Measurements from ENCODE around the gene DSCAML1.

- TF ChIP-seq, protein P1, sequence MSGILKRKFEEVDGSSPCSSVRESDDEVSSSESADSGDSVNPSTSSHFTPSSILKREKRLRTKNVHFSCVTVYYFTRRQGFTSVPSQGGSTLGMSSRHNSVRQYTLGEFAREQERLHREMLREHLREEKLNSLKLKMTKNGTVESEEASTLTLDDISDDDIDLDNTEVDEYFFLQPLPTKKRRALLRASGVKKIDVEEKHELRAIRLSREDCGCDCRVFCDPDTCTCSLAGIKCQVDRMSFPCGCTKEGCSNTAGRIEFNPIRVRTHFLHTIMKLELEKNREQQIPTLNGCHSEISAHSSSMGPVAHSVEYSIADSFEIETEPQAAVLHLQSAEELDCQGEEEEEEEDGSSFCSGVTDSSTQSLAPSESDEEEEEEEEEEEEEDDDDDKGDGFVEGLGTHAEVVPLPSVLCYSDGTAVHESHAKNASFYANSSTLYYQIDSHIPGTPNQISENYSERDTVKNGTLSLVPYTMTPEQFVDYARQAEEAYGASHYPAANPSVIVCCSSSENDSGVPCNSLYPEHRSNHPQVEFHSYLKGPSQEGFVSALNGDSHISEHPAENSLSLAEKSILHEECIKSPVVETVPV (CRISPR knock-in tag; IDR thresholded peaks at IDR 0.05), result no peak
- no peak for TF ChIP-seq GLIS3 (CRISPR knock-in tag; IDR thresholded peaks at IDR 0.05)
Measured at GRCh38 chr11:117697319-117697718, 99.7 kb downstream of the DSCAML1 start.

All from SK-N-SH treated with all-trans-retinoic acid at 6 μM for 48 hours (cell line).